PC-9 (cell line): ENCODE measurements around the gene NEDD8. TPM values are rescaled to one million over a fixed set of nuclear protein-coding genes. Genes with fewer than 3 reads are reported as not detected.

ENCODE experiments used
- BruUV-seq: library from RNA; stranded (reverse); fragments of 400-500 nt; replicated peaks from 2 replicates; lab custom pipeline; 2021; lab: Mats Ljungman, UMichigan
- CTCF ChIA-PET: fragments of 300-600 bp; sonication (Branson Sonifier 250); formaldehyde crosslinking; loops from one replicate; lab custom pipeline; 2022; ENCODE audit warnings: antibody characterized with exemption; lab: Charles Lee
- POLR2A ChIA-PET: fragments of 300-600 bp; sonication (Branson Sonifier 250); formaldehyde crosslinking; loops from one replicate; lab custom pipeline; 2022; ENCODE audit warnings: antibody characterized with exemption; ENCODE audit not compliant: unreplicated experiment; lab: Charles Lee
- DNase-seq, 2 experiments: peaks; one replicate each; pipeline versions ENCODE4 v3.0.0 to v3.0.0-alpha.2; 2015 to 2022; ENCODE audit warnings: mixed read lengths in 1 of 2
- H2AFZ ChIP-seq: fragments of 200-600 bp; sonication (generic); 2 replicates; pipeline ENCODE4 v1.8.1; 2017; ENCODE audit warnings: antibody characterized with exemption
- H3F3A ChIP-seq: fragments of 200-600 bp; sonication (generic); 2 replicates; pipeline ENCODE4 v1.8.1; 2017; ENCODE audit warnings: antibody characterized with exemption, mild to moderate bottlenecking, low read depth; ENCODE audit not compliant: insufficient read depth
- H3K27ac ChIP-seq: fragments of 200-600 bp; sonication (generic); 2 replicates; pipeline ENCODE4 v1.6.1; 2016; ENCODE audit warnings: mixed run types
- H3K27me3 ChIP-seq: fragments of 200-600 bp; sonication (generic); 2 replicates; pipeline ENCODE4 v1.6.1; 2016; ENCODE audit warnings: low read depth, mixed run types; ENCODE audit not compliant: insufficient read depth
- H3K36me3 ChIP-seq: fragments of 200-600 bp; sonication (generic); 2 replicates; pipeline ENCODE4 v1.6.1; 2016; ENCODE audit warnings: low read depth, mixed run types
- H3K4me1 ChIP-seq: fragments of 200-600 bp; sonication (generic); replicated peaks from 2 replicates; pipeline ENCODE4 v1.6.1; 2016; ENCODE audit warnings: mixed run types; ENCODE audit not compliant: insufficient read depth
- H3K4me2 ChIP-seq: fragments of 200-600 bp; sonication (generic); 2 replicates; pipeline ENCODE4 v1.6.1; 2017; ENCODE audit warnings: mixed run types
- H3K4me3 ChIP-seq: fragments of 200-600 bp; sonication (generic); 2 replicates; pipeline ENCODE4 v1.6.1; 2016; ENCODE audit warnings: mixed run types
- H3K79me2 ChIP-seq: fragments of 200-600 bp; sonication (generic); 2 replicates; pipeline ENCODE4 v1.6.1; 2017; ENCODE audit warnings: low read depth, mixed run types
- H3K9me2 ChIP-seq: fragments of 200-600 bp; sonication (generic); 2 replicates; pipeline ENCODE4 v1.8.1; 2017; ENCODE audit warnings: mild to moderate bottlenecking; ENCODE audit not compliant: insufficient read depth
- H3K9me3 ChIP-seq: fragments of 200-600 bp; sonication (generic); 2 replicates; pipeline ENCODE4 v1.8.1; 2016; ENCODE audit warnings: low read depth; ENCODE audit not compliant: insufficient read depth
- H4K20me1 ChIP-seq: fragments of 200-600 bp; sonication (generic); 2 replicates; pipeline ENCODE4 v1.8.1; 2017; ENCODE audit not compliant: insufficient read depth
- EZH2 ChIP-seq: fragments of 200-600 bp; sonication (generic); IDR thresholded peaks from 2 replicates; pipeline ENCODE4 v1.8.0; 2017; ENCODE audit warnings: antibody characterized with exemption, low read depth
- intact Hi-C: fragments of 100-400 bp; cut with micrococcal nuclease; formaldehyde crosslinking; loops from one replicate; pipeline ENCODE4 v1.10.0; 2022; ENCODE audit not compliant: unreplicated experiment
- total RNA-seq: library from RNA; stranded (reverse); gene quantifications from 2 replicates; pipeline ENCODE4 v1.2.3, GENCODE V29; 2021
- TF ChIP-seq, protein P1 (sequence below): fragments of 200-600 bp; sonication (generic); conservative IDR thresholded peaks from 2 replicates; pipeline ENCODE4 v1.6.1; 2017; ENCODE audit warnings: mixed run types, antibody characterized with exemption, mild to moderate bottlenecking, moderate library complexity

The NEDD8 gene
- total RNA-seq, 1 experiment from 2014 or later, result 179 TPM

DNA sequence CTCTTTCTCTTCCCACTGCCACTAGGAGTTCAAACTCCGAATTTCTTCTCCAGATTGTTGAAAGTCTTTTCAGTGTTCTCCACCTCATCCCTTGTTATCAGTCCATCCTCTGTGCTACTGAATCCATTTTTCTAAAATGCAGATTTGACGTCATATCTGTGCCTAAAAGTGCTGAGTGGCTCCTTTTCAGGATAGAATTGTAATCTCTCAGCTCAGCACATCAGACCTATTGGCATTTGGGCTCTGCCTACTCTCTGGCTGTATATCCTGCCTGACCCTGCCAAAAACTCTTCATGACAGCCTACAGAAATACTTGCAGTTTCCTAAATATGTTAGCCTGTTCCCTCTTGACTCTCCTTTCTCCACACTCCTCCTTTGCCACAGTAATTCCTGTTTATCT is 40.3 kb upstream of the NEDD8 start:
- no peaks in the 10 kb centered on the region for H3K79me2 ChIP-seq
- H3K27me3 ChIP-seq, result no peaks in the 10 kb centered on the region
- DNase-seq, result no peak
- BruUV-seq, result no TSS peak
- no peak overlapping the region for H2AFZ ChIP-seq
- no peaks in the 10 kb centered on the region for H3K9me2 ChIP-seq
- peaks cover 19% of the 10 kb centered on the region for H3F3A ChIP-seq
- H3K4me3 ChIP-seq, result peak overlapping the region; percentile 91; the same call in 1 of the 2 replicates
- peaks cover 20% of the 10 kb centered on the region for H3K4me1 ChIP-seq
- H3K36me3 ChIP-seq, result no peaks in the 10 kb centered on the region
- H3K4me2 ChIP-seq, result 0 out of 2 replicates have a peak overlapping the region, but pooled peaks have one; percentile 84
- no peaks in the 10 kb centered on the region for H4K20me1 ChIP-seq
- intact Hi-C loops, result no loop called here
- H3K9me3 ChIP-seq, result no peaks in the 10 kb centered on the region
- TF ChIP-seq, protein P1, sequence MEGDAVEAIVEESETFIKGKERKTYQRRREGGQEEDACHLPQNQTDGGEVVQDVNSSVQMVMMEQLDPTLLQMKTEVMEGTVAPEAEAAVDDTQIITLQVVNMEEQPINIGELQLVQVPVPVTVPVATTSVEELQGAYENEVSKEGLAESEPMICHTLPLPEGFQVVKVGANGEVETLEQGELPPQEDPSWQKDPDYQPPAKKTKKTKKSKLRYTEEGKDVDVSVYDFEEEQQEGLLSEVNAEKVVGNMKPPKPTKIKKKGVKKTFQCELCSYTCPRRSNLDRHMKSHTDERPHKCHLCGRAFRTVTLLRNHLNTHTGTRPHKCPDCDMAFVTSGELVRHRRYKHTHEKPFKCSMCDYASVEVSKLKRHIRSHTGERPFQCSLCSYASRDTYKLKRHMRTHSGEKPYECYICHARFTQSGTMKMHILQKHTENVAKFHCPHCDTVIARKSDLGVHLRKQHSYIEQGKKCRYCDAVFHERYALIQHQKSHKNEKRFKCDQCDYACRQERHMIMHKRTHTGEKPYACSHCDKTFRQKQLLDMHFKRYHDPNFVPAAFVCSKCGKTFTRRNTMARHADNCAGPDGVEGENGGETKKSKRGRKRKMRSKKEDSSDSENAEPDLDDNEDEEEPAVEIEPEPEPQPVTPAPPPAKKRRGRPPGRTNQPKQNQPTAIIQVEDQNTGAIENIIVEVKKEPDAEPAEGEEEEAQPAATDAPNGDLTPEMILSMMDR, result no peak
- no peak for TF ChIP-seq EZH2
- no peak overlapping the region for H3K27ac ChIP-seq
- ChIA-PET CTCF (no interaction called here), POLR2A (no interaction called here)

DNA sequence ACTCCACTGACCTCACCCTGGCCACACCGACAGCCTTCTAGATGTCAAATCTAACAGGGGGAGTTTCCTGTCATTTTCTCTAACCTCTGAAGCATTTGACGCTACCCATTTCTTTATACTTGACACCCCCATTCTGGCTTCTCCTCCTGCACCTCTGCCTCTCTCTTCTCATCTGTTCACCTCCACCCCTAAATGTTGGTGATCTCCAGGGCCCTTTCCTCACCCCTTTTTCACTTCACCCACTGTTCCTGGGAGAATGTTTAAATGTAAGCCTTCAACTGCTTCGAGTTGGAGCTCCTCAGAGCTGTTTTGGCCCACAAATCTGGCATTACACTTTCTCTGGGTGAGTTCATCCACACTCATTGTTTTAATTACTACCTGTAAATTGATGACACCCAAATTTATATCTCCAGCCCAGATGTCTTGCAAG is 39.7 kb upstream of the NEDD8 start:
- ChIA-PET POLR2A (interaction anchor here (0.8 kb wide), 1 partner anchor 59 kb away, joined by 4 read pairs; the partner anchor contains the start of gene CHMP4A), CTCF (no interaction called here)
- TF ChIP-seq, protein P1, result no peak
- no peak for TF ChIP-seq EZH2
- Histone ChIP-seq H3K9me2 (no peaks in the 10 kb centered on the region), H3K79me2 (no peaks in the 10 kb centered on the region), H3K9me3 (no peaks in the 10 kb centered on the region), H3K36me3 (no peaks in the 10 kb centered on the region), H3K27me3 (no peaks in the 10 kb centered on the region), H3K4me3 (peak overlapping the region; percentile 91), H3K4me1 (peaks cover 20% of the 10 kb centered on the region), H3K27ac (no peak overlapping the region), H2AFZ (peak overlapping the region; percentile 91; the same call in 1 of the 2 replicates), H4K20me1 (no peaks in the 10 kb centered on the region), H3F3A (peaks cover 19% of the 10 kb centered on the region), H3K4me2 (peak overlapping the region; percentile 84)
- DNase-seq, result no peak
- intact Hi-C loops, result no loop called here
- BruUV-seq, result TSS peak; percentile 46

DNA sequence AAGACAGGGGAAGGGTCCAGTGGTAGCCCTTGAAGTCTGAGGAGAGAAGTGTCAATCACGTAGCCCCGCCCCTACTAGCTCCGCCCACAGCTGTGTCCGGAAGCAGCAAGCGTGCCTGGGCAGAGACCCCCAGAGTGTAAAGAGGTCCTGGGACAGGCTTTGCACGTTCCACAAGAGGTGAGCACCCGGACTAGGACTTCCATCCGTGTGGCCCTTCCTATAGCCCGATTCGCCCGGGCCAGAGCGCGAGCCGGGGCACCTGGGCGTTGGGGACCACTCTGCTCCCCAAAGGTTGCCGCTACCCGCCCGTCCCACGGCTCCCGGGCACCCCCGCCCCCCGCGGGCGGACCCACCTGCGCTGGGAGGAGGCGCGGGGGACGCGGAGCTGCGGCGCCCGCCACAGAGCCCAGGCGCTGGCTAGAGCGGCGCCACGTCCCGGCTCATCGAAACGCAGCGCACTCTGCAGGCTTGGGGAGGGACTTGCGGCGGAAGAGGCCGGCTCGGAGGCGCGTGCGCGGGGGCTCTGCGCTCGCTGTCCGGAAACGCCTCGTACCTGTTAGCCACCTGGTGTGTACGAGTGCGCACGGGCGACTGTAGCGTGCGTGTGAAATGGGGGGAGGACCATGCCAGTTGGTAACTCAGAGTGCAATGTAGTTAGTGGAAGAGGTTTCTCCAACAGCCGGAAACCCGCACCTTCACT is 39.1 kb upstream of the NEDD8 start, which contains the start of gene RABGGTA:
Gene RABGGTA (minus strand): TSS at position 464 of the 700 bp plus-strand sequence. CDS start 482 bp downstream, outside the sequence.
- Histone ChIP-seq H2AFZ (peak within 1 kb of the TSS; percentile 91), H3K9me2 (no peaks in the 10 kb centered on the region), H3K4me3 (peak within 1 kb of the TSS; percentile 91), H3K9me3 (no peaks in the 10 kb centered on the region), H4K20me1 (no peaks in the 10 kb centered on the region), H3K27me3 (no peaks in the 10 kb centered on the region), H3K36me3 (no peaks in the 10 kb centered on the region), H3K79me2 (no peaks in the 10 kb centered on the region), H3K4me2 (peak within 1 kb of the TSS; percentile 84), H3F3A (peaks cover 19% of the 10 kb centered on the region), H3K27ac (peak within 1 kb of the TSS; percentile 78), H3K4me1 (peaks cover 20% of the 10 kb centered on the region)
- peak; percentile 64 to 82 for DNase-seq
- BruUV-seq, result no TSS peak
- POLR2A ChIA-PET, result interaction anchor here (0.5 to 0.8 kb wide), 2 partner anchors 37 to 58 kb away, joined by 4 read pairs; partner anchors contain the start of gene CHMP4A
- intact Hi-C loops, result no loop called here
- CTCF ChIA-PET, result interaction anchor here (1.0 kb wide), 1 partner anchor 28 kb away, joined by 4 read pairs; no protein-coding TSS in a partner anchor
- TF ChIP-seq, protein P1, result peak; percentile 64
- no peak for TF ChIP-seq EZH2
